AG10803 (cell line): ENCODE data around the gene BLOC1S6.

ENCODE experiments used
- DNase-seq: peaks from one replicate; pipeline ENCODE4 v3.0.0; 2010; ENCODE audit warnings: low read depth
- H3K4me3 ChIP-seq: 2 replicates; pipeline ENCODE4 v1.5.1; 2011; ENCODE audit warnings: mild to moderate bottlenecking, low read length, control low read depth
- CTCF ChIP-seq: conservative IDR thresholded peaks from 2 replicates; pipeline ENCODE4 v1.5.1; 2011; ENCODE audit warnings: mild to moderate bottlenecking, low read length, control low read depth, inconsistent platforms

BLOC1S6 gene

GRCh38 chr15:45657254-45657653, 70.1 kb downstream of the BLOC1S6 start:
- no peak for TF ChIP-seq CTCF
- H3K4me3 ChIP-seq = no peak overlapping the region
- DNase-seq = no peak

- TF ChIP-seq CTCF = no peak
- no peak overlapping the region for H3K4me3 ChIP-seq
- no peak for DNase-seq
Observed at GRCh38 chr15:45657764-45658545, 70.8 kb downstream of the BLOC1S6 start.
